ENCODE results near the gene NOXO1.

NOXO1 gene

GRCh38 chr16:1949507-1949906 lies 31.8 kb downstream of the NOXO1 start:
- Histone ChIP-seq H3K9me3 (ENCODE audit: control insufficient read depth, low read length) (no peaks in the 10 kb centered on the region), H3K4me1 (ENCODE audit: control insufficient read depth, insufficient read depth, low read length) (no peaks in the 10 kb centered on the region), H3K9ac (ENCODE audit: low read length) (no peak overlapping the region), H3K4me3 (ENCODE audit: low read length) (no peak overlapping the region), H3K36me3 (ENCODE audit: control insufficient read depth, insufficient read depth, low read length, severe bottlenecking) (no peaks in the 10 kb centered on the region), H3K27me3 (replicated peaks; ENCODE audit: control insufficient read depth, insufficient read depth, low read length) (no peaks in the 10 kb centered on the region)
- no peak for DNase-seq (ENCODE audit: low read depth)

- Histone ChIP-seq H3K4me3 (ENCODE audit: low read length) (no peak overlapping the region), H3K36me3 (ENCODE audit: control insufficient read depth, insufficient read depth, low read length, severe bottlenecking) (no peaks in the 10 kb centered on the region), H3K9me3 (ENCODE audit: control insufficient read depth, low read length) (no peaks in the 10 kb centered on the region), H3K9ac (ENCODE audit: low read length) (no peak overlapping the region), H3K4me1 (ENCODE audit: control insufficient read depth, insufficient read depth, low read length) (peaks cover 5% of the 10 kb centered on the region), H3K27me3 (replicated peaks; ENCODE audit: control insufficient read depth, insufficient read depth, low read length) (no peaks in the 10 kb centered on the region)
- no peak for DNase-seq (ENCODE audit: low read depth)
Observed at GRCh38 chr16:1947369-1947670, 33.9 kb downstream of the NOXO1 start.

DNA sequence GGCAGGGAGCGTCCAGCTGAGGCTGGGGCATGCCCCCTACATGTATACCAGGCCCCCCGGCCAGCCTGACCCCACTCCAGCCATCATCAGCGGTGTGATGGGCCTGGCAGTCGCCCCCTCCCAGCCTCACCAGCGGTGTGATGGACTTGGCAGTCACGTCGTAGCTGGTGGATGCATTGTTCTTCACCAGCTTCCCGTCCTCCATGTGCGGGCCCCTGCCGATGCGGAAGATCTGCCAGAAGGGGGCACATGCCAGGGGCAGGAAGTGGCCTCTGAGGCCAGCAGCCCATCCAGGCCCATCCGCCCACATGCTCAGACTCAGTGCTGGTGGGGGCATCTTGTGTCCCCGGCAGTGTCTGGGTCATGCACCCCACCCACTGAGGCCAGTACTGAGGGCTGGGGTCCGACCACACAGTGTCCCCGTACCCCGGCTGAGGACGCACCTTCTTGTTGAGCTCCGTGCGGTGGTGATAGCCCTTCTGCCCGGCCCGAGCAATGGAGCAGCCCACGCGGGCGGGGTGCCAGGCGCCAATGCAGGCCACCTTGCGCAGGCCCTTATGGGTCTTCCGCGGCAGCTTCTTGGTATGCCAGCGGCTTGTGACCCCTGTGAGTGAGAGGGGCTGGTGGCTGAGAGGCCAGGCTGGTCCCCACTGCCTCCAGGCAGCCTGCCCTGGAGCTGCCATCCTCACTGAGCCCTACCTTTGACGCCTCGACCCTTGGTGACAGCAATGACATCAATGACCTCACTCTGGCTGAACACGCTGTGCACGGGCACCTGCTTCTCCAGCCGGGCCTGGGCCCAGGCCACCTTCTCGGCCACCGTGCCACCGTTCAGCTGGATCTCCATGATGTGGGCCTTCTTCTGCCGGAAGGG lies 34.5 kb downstream of the NOXO1 start:
- Histone ChIP-seq H3K27me3 (replicated peaks; ENCODE audit: control insufficient read depth, insufficient read depth, low read length) (no peaks in the 10 kb centered on the region), H3K4me3 (ENCODE audit: low read length) (no peak overlapping the region), H3K9ac (ENCODE audit: low read length) (no peak overlapping the region), H3K4me1 (ENCODE audit: control insufficient read depth, insufficient read depth, low read length) (peaks cover 10% of the 10 kb centered on the region), H3K9me3 (ENCODE audit: control insufficient read depth, low read length) (no peaks in the 10 kb centered on the region), H3K36me3 (ENCODE audit: control insufficient read depth, insufficient read depth, low read length, severe bottlenecking) (no peaks in the 10 kb centered on the region)
- no peak for DNase-seq (ENCODE audit: low read depth)

GRCh38 chr16:1945559-1946391 lies 35.5 kb downstream of the NOXO1 start:
- no peaks in the 10 kb centered on the region for H3K9me3 ChIP-seq (ENCODE audit: control insufficient read depth, low read length)
- H3K9ac ChIP-seq (ENCODE audit: low read length), result no peak overlapping the region
- no peak for DNase-seq (ENCODE audit: low read depth)
- no peak overlapping the region for H3K4me3 ChIP-seq (ENCODE audit: low read length)
- no peaks in the 10 kb centered on the region for H3K27me3 ChIP-seq (replicated peaks; ENCODE audit: control insufficient read depth, insufficient read depth, low read length)
- H3K4me1 ChIP-seq (ENCODE audit: control insufficient read depth, insufficient read depth, low read length), result peaks cover 17% of the 10 kb centered on the region
- H3K36me3 ChIP-seq (ENCODE audit: control insufficient read depth, insufficient read depth, low read length, severe bottlenecking), result peaks cover 2% of the 10 kb centered on the region

DNA sequence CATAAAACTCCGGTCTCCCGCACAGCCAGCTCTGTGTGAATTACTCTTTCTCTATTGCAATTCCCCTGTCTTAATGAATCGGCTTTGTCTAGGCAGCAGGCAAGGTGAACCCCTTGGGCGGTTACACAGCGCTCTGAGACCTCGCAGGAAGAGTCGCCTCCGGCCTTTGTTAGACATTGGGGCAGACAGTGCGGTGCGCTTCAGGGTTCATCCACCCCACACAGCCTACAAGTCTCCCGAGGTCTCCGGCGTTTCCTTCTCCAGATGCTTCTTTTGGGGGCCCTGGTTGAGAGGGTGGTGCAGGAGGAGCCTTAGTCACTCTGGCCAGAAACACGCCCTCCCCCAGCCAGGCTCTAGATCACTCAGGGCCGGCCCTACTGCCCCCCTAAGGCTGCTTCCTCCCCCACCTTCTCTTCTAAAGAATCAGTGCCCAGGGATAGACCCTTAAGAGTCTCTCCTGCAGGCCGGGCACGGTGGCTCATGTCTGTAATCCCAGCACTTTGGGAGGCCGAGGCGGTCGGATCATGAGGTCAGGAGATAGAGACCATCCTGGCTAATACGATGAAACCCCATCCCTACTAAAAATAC lies 36.6 kb downstream of the NOXO1 start:
- Histone ChIP-seq H3K9ac (ENCODE audit: low read length) (no peak overlapping the region), H3K4me1 (ENCODE audit: control insufficient read depth, insufficient read depth, low read length) (peaks cover 17% of the 10 kb centered on the region), H3K9me3 (ENCODE audit: control insufficient read depth, low read length) (no peaks in the 10 kb centered on the region), H3K4me3 (ENCODE audit: low read length) (no peak overlapping the region), H3K27me3 (replicated peaks; ENCODE audit: control insufficient read depth, insufficient read depth, low read length) (no peaks in the 10 kb centered on the region), H3K36me3 (ENCODE audit: control insufficient read depth, insufficient read depth, low read length, severe bottlenecking) (peaks cover 7% of the 10 kb centered on the region)
- no peak for DNase-seq (ENCODE audit: low read depth)

DNA sequence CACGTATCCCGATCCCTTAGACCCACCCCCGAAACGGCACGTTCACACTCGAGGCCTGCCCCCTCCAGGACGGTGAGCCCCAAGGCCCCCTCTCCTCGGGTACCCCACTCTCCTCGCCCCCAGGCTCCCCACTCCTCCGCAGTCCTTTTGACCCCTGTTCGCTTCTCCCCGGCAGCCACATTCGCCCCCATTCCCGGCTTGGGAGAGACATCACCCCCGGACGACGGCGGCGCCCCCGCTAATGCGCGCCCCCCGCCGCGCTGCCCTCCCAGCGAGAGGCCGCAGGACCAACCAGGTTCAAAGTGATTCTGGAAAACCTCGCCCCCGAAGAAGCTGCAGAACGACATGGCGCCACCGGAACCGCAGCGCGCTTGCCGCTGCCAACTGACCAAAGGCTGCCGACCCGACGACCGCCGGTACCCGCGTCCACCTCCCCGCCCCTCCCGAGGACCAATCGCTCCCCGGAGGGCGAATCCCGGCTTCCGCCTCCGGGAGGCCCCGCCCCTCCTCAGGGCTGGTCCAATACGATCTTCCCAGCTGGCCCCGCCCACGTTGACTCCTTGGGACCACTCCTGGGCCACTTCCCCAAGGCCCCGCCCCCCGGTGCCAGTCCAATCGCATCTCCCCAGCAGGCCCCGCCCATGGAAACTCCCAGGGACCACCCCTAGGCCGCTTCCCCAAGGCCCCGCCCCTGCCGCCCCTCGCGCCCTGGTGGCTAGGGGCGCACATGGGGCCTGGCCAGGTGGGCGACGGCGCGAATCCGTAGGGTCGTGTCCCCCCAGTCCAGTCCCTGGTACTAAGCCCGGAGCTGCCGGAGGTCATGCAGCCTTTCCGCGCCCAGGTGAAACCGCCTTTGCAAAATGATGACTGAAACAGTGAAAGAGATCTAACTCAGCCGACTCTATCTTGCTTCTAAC lies 38.2 kb downstream of the NOXO1 start, which contains the start of gene MSRB1:
Gene MSRB1 (minus strand): TSS at position 390 of the 917 bp plus-strand sequence. CDS start 43 bp downstream, at position 347.
- Histone ChIP-seq H3K4me1 (ENCODE audit: control insufficient read depth, insufficient read depth, low read length) (peaks cover 23% of the 10 kb centered on the region), H3K4me3 (ENCODE audit: low read length) (peak within 1 kb of the TSS; percentile 92), H3K9me3 (ENCODE audit: control insufficient read depth, low read length) (no peaks in the 10 kb centered on the region), H3K9ac (ENCODE audit: low read length) (peak within 1 kb of the TSS; percentile 94), H3K27me3 (replicated peaks; ENCODE audit: control insufficient read depth, insufficient read depth, low read length) (no peaks in the 10 kb centered on the region), H3K36me3 (ENCODE audit: control insufficient read depth, insufficient read depth, low read length, severe bottlenecking) (peaks cover 19% of the 10 kb centered on the region)
- peak; percentile 100 for DNase-seq (ENCODE audit: low read depth)

DNA sequence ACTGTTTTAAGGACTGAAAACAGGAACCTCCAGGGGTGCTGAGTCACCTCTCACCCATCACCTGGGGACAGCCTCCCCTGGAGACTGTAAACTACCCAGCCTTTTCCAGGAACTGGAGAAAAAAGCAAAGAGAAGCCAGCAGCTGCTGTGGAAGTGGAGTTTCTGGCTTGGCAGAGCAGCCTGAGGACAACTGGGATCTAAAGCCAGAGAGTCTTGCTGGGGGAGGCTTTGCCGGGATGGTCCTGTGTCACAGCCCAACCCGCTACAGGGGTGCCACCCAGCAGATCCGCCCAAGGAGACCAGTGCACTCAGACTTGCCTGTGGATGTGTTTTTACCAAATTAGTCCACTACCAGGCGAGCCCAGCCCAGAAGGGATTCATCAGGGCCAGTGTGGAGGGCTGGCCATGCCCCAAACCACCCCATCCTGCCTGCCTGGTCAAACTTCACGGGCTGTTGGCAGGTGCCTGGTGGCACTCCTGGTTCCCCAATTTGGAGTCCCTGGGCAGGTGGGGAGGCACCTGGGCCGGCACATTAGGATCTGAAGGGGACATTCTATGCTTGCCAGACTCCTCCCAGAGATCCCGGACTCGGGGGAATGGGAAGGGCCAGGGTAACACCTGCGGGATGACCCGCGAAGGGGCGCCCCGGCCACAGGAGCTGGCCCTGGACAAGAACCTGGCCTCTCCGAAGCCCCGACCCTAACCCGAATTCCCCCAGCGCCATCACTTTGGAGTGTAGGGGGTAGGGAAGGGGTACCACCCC lies 39.0 kb downstream of the NOXO1 start:
- H3K36me3 ChIP-seq (ENCODE audit: control insufficient read depth, insufficient read depth, low read length, severe bottlenecking), result peaks cover 21% of the 10 kb centered on the region
- peak overlapping the region; percentile 94 for H3K9ac ChIP-seq (ENCODE audit: low read length)
- H3K9me3 ChIP-seq (ENCODE audit: control insufficient read depth, low read length), result no peaks in the 10 kb centered on the region
- no peaks in the 10 kb centered on the region for H3K27me3 ChIP-seq (replicated peaks; ENCODE audit: control insufficient read depth, insufficient read depth, low read length)
- H3K4me1 ChIP-seq (ENCODE audit: control insufficient read depth, insufficient read depth, low read length), result peaks cover 23% of the 10 kb centered on the region
- DNase-seq (ENCODE audit: low read depth), result peak; percentile 30
- peak overlapping the region; percentile 92 for H3K4me3 ChIP-seq (ENCODE audit: low read length)

DNA sequence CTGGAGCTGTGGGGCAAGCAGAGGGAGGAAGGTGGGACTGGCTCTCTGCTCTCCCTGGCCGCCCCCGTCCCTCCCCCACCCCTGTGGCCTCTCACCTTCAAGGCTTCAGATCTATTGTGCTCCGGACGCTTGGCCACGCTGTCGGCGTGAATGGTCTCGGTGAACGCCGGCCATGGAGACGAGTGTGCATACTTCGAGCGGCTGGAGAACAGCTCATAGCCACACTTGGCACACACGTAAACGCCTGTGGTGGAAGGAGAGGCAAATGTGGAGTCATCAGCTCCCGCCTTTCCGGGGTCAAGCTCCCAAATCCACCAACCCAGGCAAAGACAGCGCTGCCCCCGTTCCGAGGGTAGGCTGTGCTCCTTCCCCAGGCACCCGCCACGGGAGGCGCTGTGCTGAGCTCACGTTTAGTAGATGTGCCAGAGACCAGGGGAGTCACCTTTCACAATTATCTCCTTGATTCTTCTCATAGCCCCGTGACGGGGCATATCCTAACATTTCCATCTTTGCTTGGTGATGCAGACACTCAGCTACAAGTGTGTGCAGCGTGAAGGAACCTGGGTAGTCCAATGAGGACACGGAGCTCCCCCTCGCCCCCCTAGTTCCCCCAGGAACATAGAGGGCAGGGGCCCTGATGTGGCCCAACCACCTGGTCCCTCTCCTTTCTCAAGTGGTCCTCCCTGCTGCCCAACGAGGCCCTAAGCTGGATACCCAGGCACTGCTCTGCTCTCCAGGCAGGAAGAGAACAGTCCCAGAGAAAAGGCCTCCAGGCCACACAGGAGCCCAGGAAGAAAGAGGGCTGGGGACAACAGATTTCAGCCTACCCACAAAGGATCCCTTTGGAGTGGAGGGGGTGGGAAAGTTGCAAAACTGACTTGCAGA lies 39.9 kb downstream of the NOXO1 start:
- peak overlapping the region; percentile 92 for H3K4me3 ChIP-seq (ENCODE audit: low read length)
- peaks cover 23% of the 10 kb centered on the region for H3K4me1 ChIP-seq (ENCODE audit: control insufficient read depth, insufficient read depth, low read length)
- peak overlapping the region; percentile 94 for H3K9ac ChIP-seq (ENCODE audit: low read length)
- no peaks in the 10 kb centered on the region for H3K9me3 ChIP-seq (ENCODE audit: control insufficient read depth, low read length)
- H3K27me3 ChIP-seq (replicated peaks; ENCODE audit: control insufficient read depth, insufficient read depth, low read length), result no peaks in the 10 kb centered on the region
- H3K36me3 ChIP-seq (ENCODE audit: control insufficient read depth, insufficient read depth, low read length, severe bottlenecking), result peaks cover 21% of the 10 kb centered on the region
- no peak for DNase-seq (ENCODE audit: low read depth)

DNA sequence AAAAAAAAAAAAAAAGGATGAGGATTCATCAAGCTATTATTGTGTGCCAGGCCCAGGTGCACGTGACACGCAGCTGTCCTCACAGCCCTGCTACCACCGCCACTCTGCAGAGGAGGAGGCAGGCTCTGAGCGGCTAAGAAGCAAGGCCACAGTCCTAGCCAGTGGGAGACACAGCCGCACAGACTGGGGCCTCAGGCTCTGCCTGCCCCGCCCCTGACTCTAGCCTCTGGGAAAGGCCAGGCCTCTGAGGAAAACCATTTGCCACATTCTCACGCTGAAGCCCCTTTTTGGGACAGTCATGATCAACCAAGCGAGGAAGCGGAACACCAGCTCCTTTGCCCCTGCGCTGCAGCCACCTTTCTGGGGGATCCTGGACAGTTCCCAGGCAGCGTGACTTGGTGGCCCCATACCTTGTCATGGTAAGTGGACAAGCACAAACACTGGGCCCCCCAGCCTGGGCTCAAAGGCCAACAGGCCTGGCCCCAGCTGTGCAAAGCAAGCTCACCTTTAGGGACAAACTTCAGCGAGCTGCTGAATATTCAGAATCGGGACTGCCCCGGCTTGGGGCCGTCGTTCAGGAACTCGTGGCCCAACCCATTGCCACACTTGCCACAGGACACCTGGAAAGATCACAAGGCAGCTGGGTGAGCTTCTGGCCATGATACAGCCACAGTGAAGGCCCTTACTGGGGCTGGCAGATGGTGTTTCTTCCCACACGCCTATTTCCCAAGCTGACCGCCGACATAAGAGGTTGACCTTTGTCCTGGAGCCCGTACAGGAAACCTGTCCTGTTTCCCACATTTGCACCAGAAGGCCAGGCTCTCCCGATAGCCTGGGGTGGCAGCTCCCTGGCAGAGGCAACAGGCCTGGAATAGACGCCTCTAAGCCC lies 40.8 kb downstream of the NOXO1 start:
- DNase-seq (ENCODE audit: low read depth), result no peak
- H3K9ac ChIP-seq (ENCODE audit: low read length), result no peak overlapping the region
- H3K4me1 ChIP-seq (ENCODE audit: control insufficient read depth, insufficient read depth, low read length), result peaks cover 23% of the 10 kb centered on the region
- no peaks in the 10 kb centered on the region for H3K27me3 ChIP-seq (replicated peaks; ENCODE audit: control insufficient read depth, insufficient read depth, low read length)
- no peak overlapping the region for H3K4me3 ChIP-seq (ENCODE audit: low read length)
- H3K36me3 ChIP-seq (ENCODE audit: control insufficient read depth, insufficient read depth, low read length, severe bottlenecking), result peaks cover 21% of the 10 kb centered on the region
- H3K9me3 ChIP-seq (ENCODE audit: control insufficient read depth, low read length), result no peaks in the 10 kb centered on the region

Data from adipocyte (in vitro differentiated cells).